Measurements from ENCODE around the gene SRGAP1. TPM values are rescaled to one million over a fixed set of nuclear protein-coding genes. Genes with fewer than 3 reads are reported as not detected.

SRGAP1 gene
- total and polyA plus RNA-seq, 2 of the 13 experiments (the other 11 are each of a cell fraction or from before 2014, with no cell fraction given), result 1.6 to 3.4 TPM

- WGBS (ENCODE audit: low lambda C conversion rate), result 97% methylated on average over 2 of the region's 2 CpGs
- no peak overlapping the region for H2AFZ ChIP-seq (ENCODE audit: low read length)
- ChIA-PET POLR2A (no interaction called here), CTCF (ENCODE audit: low intra/inter-chr PET ratio, low total read pairs) (no interaction called here)
- TF ChIP-seq ADNP (CRISPR knock-in tag; IDR thresholded peaks at IDR 0.05) (no peak), ZNF761 (CRISPR knock-in tag; conservative IDR thresholded peaks at IDR 0.05) (no peak), HMGXB3 (CRISPR knock-in tag; IDR thresholded peaks at IDR 0.05; ENCODE audit: borderline replicate concordance) (no peak), CHD4 (IDR thresholded peaks at IDR 0.05; ENCODE audit: borderline replicate concordance, low read length) (no peak), ZBTB34 (CRISPR knock-in tag; IDR thresholded peaks at IDR 0.05) (no peak), ZNF432 (CRISPR knock-in tag; IDR thresholded peaks at IDR 0.05; ENCODE audit: borderline replicate concordance) (no peak), ZBTB7B (CRISPR knock-in tag; IDR thresholded peaks at IDR 0.05) (no peak), FOSL1 (CRISPR knock-in tag; IDR thresholded peaks at IDR 0.05; ENCODE audit: borderline replicate concordance) (no peak), JUNB (CRISPR knock-in tag; IDR thresholded peaks at IDR 0.05; ENCODE audit: borderline replicate concordance) (no peak), ZSCAN22 (CRISPR knock-in tag; IDR thresholded peaks at IDR 0.05) (no peak), ZNF567 (CRISPR knock-in tag; IDR thresholded peaks at IDR 0.05; ENCODE audit: borderline replicate concordance) (no peak), ZNF615 (CRISPR knock-in tag; IDR thresholded peaks at IDR 0.05; ENCODE audit: borderline replicate concordance) (no peak), NONO (IDR thresholded peaks at IDR 0.05) (no peak), NONO (CRISPR knock-in tag; conservative IDR thresholded peaks at IDR 0.05) (no peak), IRX3 (CRISPR knock-in tag; IDR thresholded peaks at IDR 0.05; ENCODE audit: borderline replicate concordance, low read depth) (no peak), SP5 (CRISPR knock-in tag; IDR thresholded peaks at IDR 0.05; ENCODE audit: borderline replicate concordance, low read depth) (no peak), FOXK2 (IDR thresholded peaks at IDR 0.05) (no peak)
- no peaks in the 10 kb centered on the region for H4K20me1 ChIP-seq (ENCODE audit: insufficient read depth, low read length)
- H3K9me3 ChIP-seq (ENCODE audit: low read length), result no peaks in the 10 kb centered on the region
- intact Hi-C loops (cut with micrococcal nuclease; ENCODE audit: unreplicated experiment) (no loop called here), in situ Hi-C loops (cut with HindIII; ENCODE audit: extremely low pct_ligation_motif_present, low pct_unique_long_range_greater_than_20kb) (no loop called here)
- peaks cover 14% of the 10 kb centered on the region for H3K4me1 ChIP-seq (ENCODE audit: insufficient read depth, low read length)
- H3K4me2 ChIP-seq (ENCODE audit: low read depth, low read length), result no peak overlapping the region
- no peak overlapping the region for H3K9ac ChIP-seq (ENCODE audit: insufficient read depth, low read depth, low read length)
- no peaks in the 10 kb centered on the region for H3K36me3 ChIP-seq (replicated peaks in 1 of 2; ENCODE audit: control insufficient read depth in 1 of 2, insufficient read depth in 2 of 2, low read length in 2 of 2)
- ATAC-seq (no peak; the same call in 1 of the 3 replicates), DNase-seq (ENCODE audit: low spot score) (no peak), FAIRE-seq (no peak)
- BruUV-seq (replicated peaks), result no TSS peak
- H3K27ac ChIP-seq (ENCODE audit: extremely low read length, insufficient read depth, low read length), result no peak overlapping the region
- no peaks in the 10 kb centered on the region for H3K79me2 ChIP-seq (ENCODE audit: insufficient read depth, low read length)
- H3K4me3 ChIP-seq (replicated peaks in 1 of 3; ENCODE audit: insufficient read depth in 1 of 3, low read depth in 2 of 3, low read length in 3 of 3), result no peak overlapping the region
- H3K27me3 ChIP-seq (ENCODE audit: control insufficient read depth in 1 of 2, insufficient read depth in 2 of 2, low read length in 2 of 2), result no peaks in the 10 kb centered on the region
These were observed 56.7 kb downstream of the SRGAP1 start for GRCh38 chr12:63900922-63901793.
